ENCODE measurements around the gene PLEKHG7.

The PLEKHG7 gene

GRCh38 chr12:92706594-92706993 lies 3.8 kb downstream of the PLEKHG7 start:
- no peak for DNase-seq (ENCODE audit: low read depth)
- no peak overlapping the region for H3K4me3 ChIP-seq (ENCODE audit: control insufficient read depth, low read depth, low read length)
- no peak for TF ChIP-seq CTCF (conservative IDR thresholded peaks at IDR 0.05; ENCODE audit: control insufficient read depth, insufficient read depth, low read depth, low read length)

GRCh38 chr12:92707926-92708325 lies 5.1 kb downstream of the PLEKHG7 start:
- H3K4me3 ChIP-seq (ENCODE audit: control insufficient read depth, low read depth, low read length): no peak overlapping the region
- TF ChIP-seq CTCF (conservative IDR thresholded peaks at IDR 0.05; ENCODE audit: control insufficient read depth, insufficient read depth, low read depth, low read length): no peak

GRCh38 chr12:92715625-92716024 lies 12.8 kb downstream of the PLEKHG7 start:
- H3K4me3 ChIP-seq (ENCODE audit: control insufficient read depth, low read depth, low read length): no peak overlapping the region
- DNase-seq (ENCODE audit: low read depth): no peak
- TF ChIP-seq CTCF (conservative IDR thresholded peaks at IDR 0.05; ENCODE audit: control insufficient read depth, insufficient read depth, low read depth, low read length): no peak

More at GRCh38 chr12:92707926-92708325, 5.1 kb downstream of the PLEKHG7 start:
- no peak for DNase-seq (ENCODE audit: low read depth)

- H3K4me3 ChIP-seq (ENCODE audit: control insufficient read depth, low read depth, low read length): no peak overlapping the region
- TF ChIP-seq CTCF (conservative IDR thresholded peaks at IDR 0.05; ENCODE audit: control insufficient read depth, insufficient read depth, low read depth, low read length): peak; percentile 67
- DNase-seq (ENCODE audit: low read depth): peak; percentile 76
These were observed 14.4 kb downstream of the PLEKHG7 start for GRCh38 chr12:92717202-92717601.

GRCh38 chr12:92718483-92718990 lies 15.7 kb downstream of the PLEKHG7 start:
- DNase-seq (ENCODE audit: low read depth): peak; percentile 68
- no peak for TF ChIP-seq CTCF (conservative IDR thresholded peaks at IDR 0.05; ENCODE audit: control insufficient read depth, insufficient read depth, low read depth, low read length)
- H3K4me3 ChIP-seq (ENCODE audit: control insufficient read depth, low read depth, low read length): no peak overlapping the region

GRCh38 chr12:92719674-92720073 lies 16.9 kb downstream of the PLEKHG7 start:
- no peak for TF ChIP-seq CTCF (conservative IDR thresholded peaks at IDR 0.05; ENCODE audit: control insufficient read depth, insufficient read depth, low read depth, low read length)
- DNase-seq (ENCODE audit: low read depth): peak; percentile 76
- no peak overlapping the region for H3K4me3 ChIP-seq (ENCODE audit: control insufficient read depth, low read depth, low read length)

- no peak overlapping the region for H3K4me3 ChIP-seq (ENCODE audit: control insufficient read depth, low read depth, low read length)
- DNase-seq (ENCODE audit: low read depth): no peak
- no peak for TF ChIP-seq CTCF (conservative IDR thresholded peaks at IDR 0.05; ENCODE audit: control insufficient read depth, insufficient read depth, low read depth, low read length)
These were observed 18.3 kb downstream of the PLEKHG7 start for GRCh38 chr12:92721130-92721529.
